PC-3 (cell line): Measurements from ENCODE around the gene HAPLN2. TPM values are rescaled to one million over a fixed set of nuclear protein-coding genes. Genes with fewer than 3 reads are reported as not detected.

Source experiments
- ATAC-seq: fragments of 200-7000 bp; cut with Tn5 transposase; 2 replicates; pipeline ENCODE4 v1.9.1; 2020; ENCODE audit warnings: mild to moderate bottlenecking, moderate library complexity
- BruUV-seq: library from RNA; stranded (reverse); fragments of 400-500 nt; replicated peaks from 2 replicates; lab custom pipeline; 2021; lab: Mats Ljungman, UMichigan
- CTCF ChIA-PET: fragments of 300-600 bp; sonication (Branson Sonifier 250); formaldehyde crosslinking; loops from one replicate; lab custom pipeline; 2022; ENCODE audit warnings: antibody characterized with exemption; lab: Charles Lee
- POLR2A ChIA-PET: fragments of 300-600 bp; sonication (Branson Sonifier 250); formaldehyde crosslinking; loops from one replicate; lab custom pipeline; 2022; ENCODE audit warnings: antibody characterized with exemption; ENCODE audit not compliant: unreplicated experiment; lab: Charles Lee
- DNase-seq: peaks from one replicate; pipeline ENCODE4 v3.0.0-alpha.2; 2015
- H2AFZ ChIP-seq: fragments of 300-600 bp; sonication (generic); 2 replicates; pipeline ENCODE4 v1.6.0; 2016; ENCODE audit warnings: antibody characterized with exemption, low read length
- H3F3A ChIP-seq: fragments of 300-600 bp; sonication (generic); one replicate; pipeline ENCODE4 v1.6.0; 2017; ENCODE audit warnings: antibody characterized with exemption, low read length, control low read depth, mild to moderate bottlenecking; ENCODE audit not compliant: unreplicated experiment
- H3K27ac ChIP-seq: fragments of 300-600 bp; sonication (generic); 2 replicates; pipeline ENCODE4 v1.5.1; 2016; ENCODE audit warnings: mild to moderate bottlenecking, low read length
- H3K27me3 ChIP-seq: fragments of 300-600 bp; sonication (generic); 2 replicates; pipeline ENCODE4 v1.6.1; 2016; ENCODE audit warnings: low read length, mixed read lengths
- H3K36me3 ChIP-seq: fragments of 300-600 bp; sonication (generic); 2 replicates; pipeline ENCODE4 v1.6.1; 2016; ENCODE audit warnings: low read depth, mixed run types, low read length, mixed read lengths
- H3K4me1 ChIP-seq: fragments of 300-600 bp; sonication (generic); 2 replicates; pipeline ENCODE4 v1.5.1; 2016; ENCODE audit warnings: low read length; ENCODE audit not compliant: insufficient read depth
- H3K4me2 ChIP-seq: fragments of 300-600 bp; sonication (generic); 2 replicates; pipeline ENCODE4 v1.6.0; 2016; ENCODE audit warnings: low read length
- H3K4me3 ChIP-seq: fragments of 300-600 bp; sonication (generic); 2 replicates; pipeline ENCODE4 v1.5.1; 2016; ENCODE audit warnings: mild to moderate bottlenecking, low read length, mixed read lengths
- H3K79me2 ChIP-seq: fragments of 300-600 bp; sonication (generic); 2 replicates; pipeline ENCODE4 v1.6.1; 2017; ENCODE audit warnings: low read length, mixed read lengths
- H3K9ac ChIP-seq: fragments of 300-600 bp; sonication (generic); 2 replicates; pipeline ENCODE4 v1.6.0; 2016; ENCODE audit warnings: mild to moderate bottlenecking, low read length
- H3K9me2 ChIP-seq: fragments of 300-600 bp; sonication (generic); replicated peaks from 2 replicates; pipeline ENCODE4 v1.6.1; 2016; ENCODE audit warnings: mixed run types, low read length, mixed read lengths
- H3K9me3 ChIP-seq: fragments of 300-600 bp; sonication (generic); 2 replicates; pipeline ENCODE4 v1.6.1; 2016; ENCODE audit warnings: low read length, mixed read lengths
- H4K20me1 ChIP-seq: fragments of 300-600 bp; sonication (generic); 2 replicates; pipeline ENCODE4 v1.6.1; 2016; ENCODE audit warnings: low read length, mixed read lengths
- CTCF ChIP-seq: fragments of 300-600 bp; sonication (generic); conservative IDR thresholded peaks from 2 replicates; pipeline ENCODE4 v1.5.1; 2017; ENCODE audit warnings: antibody characterized with exemption, low read depth, mild to moderate bottlenecking, low read length
- EZH2 ChIP-seq: fragments of 300-600 bp; sonication (generic); IDR thresholded peaks from one replicate; pipeline ENCODE4 v1.6.1; 2017; ENCODE audit warnings: antibody characterized with exemption, mild to moderate bottlenecking, low read length; ENCODE audit not compliant: unreplicated experiment
- EZH2phosphoT487 ChIP-seq: fragments of 300-600 bp; sonication (generic); IDR thresholded peaks from 2 replicates; pipeline ENCODE4 v1.6.1; 2018; ENCODE audit warnings: mild to moderate bottlenecking, antibody characterized with exemption, low read length, borderline replicate concordance
- intact Hi-C: fragments of 100-400 bp; cut with micrococcal nuclease; formaldehyde crosslinking; loops from 2 replicates; pipeline ENCODE4 v1.9.0; 2023
- total RNA-seq: library from RNA; depleted of rRNA; stranded (reverse); fragments of >200 nt; gene quantifications from 2 replicates; pipeline ENCODE4 v1.2.3, GENCODE V29; 2014

The HAPLN2 gene
- total RNA-seq, 1 experiment from 2014 or later = 1.1 TPM

GRCh38 chr1:156632355-156632754 is 13.1 kb downstream of the HAPLN2 start:
- H3K4me2 ChIP-seq = no peak overlapping the region
- TF ChIP-seq EZH2phosphoT487 = no peak
- POLR2A ChIA-PET = no interaction called here
- CTCF ChIA-PET = interaction anchor here (0.6 kb wide), 1 partner anchor 18 kb away, joined by 3 read pairs; no protein-coding TSS in a partner anchor
- H2AFZ ChIP-seq = no peak overlapping the region
- peaks cover 28% of the 10 kb centered on the region for H3K27me3 ChIP-seq
- no peak overlapping the region for H3K27ac ChIP-seq
- no peaks in the 10 kb centered on the region for H3K4me1 ChIP-seq
- H3K79me2 ChIP-seq = no peaks in the 10 kb centered on the region
- DNase-seq (no peak), ATAC-seq (peak; percentile 33; the same call in 1 of the 2 replicates)
- no peak overlapping the region for H3K9ac ChIP-seq
- H3F3A ChIP-seq = no peaks in the 10 kb centered on the region
- no peak overlapping the region for H3K4me3 ChIP-seq
- H3K9me3 ChIP-seq = no peaks in the 10 kb centered on the region
- H3K36me3 ChIP-seq = no peaks in the 10 kb centered on the region
- BruUV-seq = no TSS peak
- H3K9me2 ChIP-seq = no peaks in the 10 kb centered on the region
- H4K20me1 ChIP-seq = no peaks in the 10 kb centered on the region
- intact Hi-C loops = no loop called here

DNA sequence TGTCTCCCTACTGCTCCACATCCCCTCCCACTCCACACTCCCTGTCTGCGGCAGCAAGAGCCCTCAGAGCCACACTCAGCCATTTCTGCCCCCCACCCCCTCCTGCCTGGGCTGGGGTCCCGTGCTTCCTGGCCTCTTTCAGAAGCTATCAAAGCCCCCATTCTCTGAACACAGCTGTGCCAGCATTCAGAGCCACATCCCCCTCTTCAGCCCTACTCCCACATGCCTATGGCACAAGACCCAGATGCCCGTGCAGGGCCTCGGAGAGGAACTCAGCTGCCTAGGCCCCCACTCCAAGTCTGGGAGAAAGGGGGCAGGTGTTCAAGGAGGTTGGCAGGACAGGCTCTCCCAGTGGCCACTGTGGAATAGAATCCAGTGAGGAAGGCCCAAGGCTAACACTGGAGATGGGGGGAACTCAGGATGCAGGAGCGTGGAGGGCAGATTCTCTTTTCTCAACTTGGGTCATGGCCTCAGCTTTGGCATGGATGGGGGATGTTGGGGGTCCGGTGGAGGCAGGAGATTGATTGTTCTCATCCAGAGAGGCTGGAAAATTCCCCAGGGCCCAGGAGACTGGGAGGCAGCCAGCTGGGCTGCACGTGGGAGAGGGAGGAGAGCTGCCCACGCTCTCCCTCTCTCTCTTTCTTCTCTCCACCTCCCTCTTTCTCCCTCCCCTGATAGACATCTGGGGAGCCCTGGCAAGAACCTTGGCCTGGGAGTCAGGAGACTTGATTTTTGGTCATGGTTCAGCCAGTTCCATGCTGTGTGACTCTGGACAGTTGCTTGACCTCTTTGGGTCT is 19.2 kb downstream of the HAPLN2 start:
- DNase-seq (no peak), ATAC-seq (no peak)
- no peaks in the 10 kb centered on the region for H3K79me2 ChIP-seq
- peaks cover 46% of the 10 kb centered on the region for H3K27me3 ChIP-seq
- no peak overlapping the region for H3K9ac ChIP-seq
- ChIA-PET CTCF (no interaction called here), POLR2A (no interaction called here)
- no peaks in the 10 kb centered on the region for H3F3A ChIP-seq
- TF ChIP-seq EZH2 (no peak), CTCF (no peak), EZH2phosphoT487 (no peak)
- H3K9me2 ChIP-seq = no peaks in the 10 kb centered on the region
- no peak overlapping the region for H2AFZ ChIP-seq
- H3K9me3 ChIP-seq = no peaks in the 10 kb centered on the region
- no peak overlapping the region for H3K4me3 ChIP-seq
- intact Hi-C loops = no loop called here
- no TSS peak for BruUV-seq
- H4K20me1 ChIP-seq = no peaks in the 10 kb centered on the region
- no peak overlapping the region for H3K4me2 ChIP-seq
- H3K27ac ChIP-seq = no peak overlapping the region
- H3K4me1 ChIP-seq = peaks cover 15% of the 10 kb centered on the region
- H3K36me3 ChIP-seq = no peaks in the 10 kb centered on the region

DNA sequence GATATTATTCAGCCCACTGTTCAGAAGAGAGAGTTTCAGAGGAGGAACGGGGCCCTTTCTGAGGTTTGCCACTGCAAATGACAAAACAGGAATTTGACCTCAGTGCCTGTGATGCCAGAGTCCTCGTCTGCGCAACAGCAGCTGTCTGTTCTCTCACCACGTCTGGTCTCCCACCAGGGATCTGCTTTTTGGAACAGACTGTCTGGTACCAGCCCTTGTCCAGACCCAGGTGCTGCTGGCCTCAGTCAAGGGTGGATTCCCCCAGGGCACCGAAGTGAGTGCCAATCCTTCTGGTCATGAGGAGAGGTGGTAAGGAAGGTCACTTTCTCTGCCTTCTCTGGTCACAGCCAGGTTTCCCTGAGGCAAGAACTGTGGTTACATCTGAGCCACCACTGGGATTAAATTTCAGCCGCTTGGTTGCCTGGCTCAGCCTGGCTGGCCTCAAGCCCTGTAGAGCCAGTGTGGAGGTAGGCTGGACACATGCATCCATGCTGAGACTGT is 20.4 kb downstream of the HAPLN2 start:
- intact Hi-C loops = no loop called here
- Histone ChIP-seq H3K79me2 (no peaks in the 10 kb centered on the region), H3K9me2 (no peaks in the 10 kb centered on the region), H3K9me3 (no peaks in the 10 kb centered on the region), H3F3A (no peaks in the 10 kb centered on the region), H3K36me3 (no peaks in the 10 kb centered on the region), H2AFZ (no peak overlapping the region), H4K20me1 (no peaks in the 10 kb centered on the region), H3K4me3 (no peak overlapping the region), H3K9ac (no peak overlapping the region), H3K27me3 (peaks cover 42% of the 10 kb centered on the region), H3K27ac (no peak overlapping the region), H3K4me1 (peaks cover 15% of the 10 kb centered on the region), H3K4me2 (peak overlapping the region; percentile 53)
- CTCF ChIA-PET = interaction anchor here (1.1 kb wide), 1 partner anchor 50 kb away, joined by 4 read pairs; no protein-coding TSS in a partner anchor
- peak; percentile 93 for DNase-seq
- POLR2A ChIA-PET = no interaction called here
- ATAC-seq = peak; percentile 95
- BruUV-seq = no TSS peak
- TF ChIP-seq EZH2 = no peak
